ENCODE measurements around the gene ADK.

ADK gene

GRCh38 chr10:74371696-74372095 is 220.7 kb downstream of the ADK start:
- Histone ChIP-seq H3K27ac (no peak overlapping the region), H3K4me3 (no peak overlapping the region)
- TF ChIP-seq, protein P1, sequence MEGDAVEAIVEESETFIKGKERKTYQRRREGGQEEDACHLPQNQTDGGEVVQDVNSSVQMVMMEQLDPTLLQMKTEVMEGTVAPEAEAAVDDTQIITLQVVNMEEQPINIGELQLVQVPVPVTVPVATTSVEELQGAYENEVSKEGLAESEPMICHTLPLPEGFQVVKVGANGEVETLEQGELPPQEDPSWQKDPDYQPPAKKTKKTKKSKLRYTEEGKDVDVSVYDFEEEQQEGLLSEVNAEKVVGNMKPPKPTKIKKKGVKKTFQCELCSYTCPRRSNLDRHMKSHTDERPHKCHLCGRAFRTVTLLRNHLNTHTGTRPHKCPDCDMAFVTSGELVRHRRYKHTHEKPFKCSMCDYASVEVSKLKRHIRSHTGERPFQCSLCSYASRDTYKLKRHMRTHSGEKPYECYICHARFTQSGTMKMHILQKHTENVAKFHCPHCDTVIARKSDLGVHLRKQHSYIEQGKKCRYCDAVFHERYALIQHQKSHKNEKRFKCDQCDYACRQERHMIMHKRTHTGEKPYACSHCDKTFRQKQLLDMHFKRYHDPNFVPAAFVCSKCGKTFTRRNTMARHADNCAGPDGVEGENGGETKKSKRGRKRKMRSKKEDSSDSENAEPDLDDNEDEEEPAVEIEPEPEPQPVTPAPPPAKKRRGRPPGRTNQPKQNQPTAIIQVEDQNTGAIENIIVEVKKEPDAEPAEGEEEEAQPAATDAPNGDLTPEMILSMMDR (IDR thresholded peaks at IDR 0.05), result no peak
- no peak for DNase-seq (ENCODE audit: low spot score)

DNA sequence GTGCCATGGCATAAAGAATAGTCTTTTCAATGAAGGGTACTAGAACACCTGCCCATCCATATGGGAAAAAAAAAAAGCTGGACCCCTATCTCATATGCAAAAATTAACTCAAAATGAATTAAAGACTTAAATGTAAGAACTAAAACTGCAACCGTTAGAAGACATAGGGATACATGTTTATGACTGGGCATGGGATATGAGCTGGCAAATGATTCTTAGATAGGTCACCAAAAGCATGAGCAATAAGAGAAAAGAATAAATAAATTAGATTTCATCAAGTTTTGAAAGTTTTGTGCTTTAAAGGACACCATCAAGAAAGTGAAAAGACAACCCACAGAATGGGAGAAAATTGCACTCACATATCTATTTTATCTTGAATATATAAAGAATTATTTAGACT is 222.0 kb downstream of the ADK start:
- DNase-seq (ENCODE audit: low spot score), result no peak
- Histone ChIP-seq H3K4me3 (no peak overlapping the region), H3K27ac (no peak overlapping the region)
- TF ChIP-seq, protein P1 (IDR thresholded peaks at IDR 0.05), result no peak

- TF ChIP-seq, protein P1 (IDR thresholded peaks at IDR 0.05), result no peak
- H3K27ac ChIP-seq, result no peak overlapping the region
- no peak for DNase-seq (ENCODE audit: low spot score)
- H3K4me3 ChIP-seq, result no peak overlapping the region
These were observed 226.5 kb downstream of the ADK start for GRCh38 chr10:74377476-74377875.

DNA sequence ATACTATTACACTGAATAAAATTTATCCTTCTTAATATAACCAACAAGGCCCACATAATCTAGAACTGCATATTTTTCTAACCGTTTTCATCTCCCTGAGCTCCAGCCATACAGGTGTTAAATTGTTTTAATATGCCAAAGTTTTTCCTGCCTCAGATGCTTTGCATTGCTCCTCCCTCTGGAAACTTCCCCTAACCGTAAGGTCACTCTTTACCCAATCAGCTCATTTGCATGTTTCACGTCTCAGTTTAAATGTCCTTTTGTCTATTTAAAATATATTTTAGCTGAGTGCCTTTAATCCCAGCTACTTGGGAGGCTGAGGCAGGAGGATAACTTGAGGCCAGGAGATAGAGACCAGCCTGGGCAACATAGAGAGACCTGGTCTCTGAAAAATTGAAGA is 228.5 kb downstream of the ADK start:
- Histone ChIP-seq H3K4me3 (no peak overlapping the region), H3K27ac (no peak overlapping the region)
- DNase-seq (ENCODE audit: low spot score), result no peak
- TF ChIP-seq, protein P1 (IDR thresholded peaks at IDR 0.05), result no peak

GRCh38 chr10:74380795-74381194 is 229.8 kb downstream of the ADK start:
- TF ChIP-seq, protein P1 (IDR thresholded peaks at IDR 0.05), result no peak
- H3K27ac ChIP-seq, result no peak overlapping the region
- no peak overlapping the region for H3K4me3 ChIP-seq
- no peak for DNase-seq (ENCODE audit: low spot score)

- TF ChIP-seq, protein P1 (IDR thresholded peaks at IDR 0.05), result no peak
- DNase-seq (ENCODE audit: low spot score), result no peak
- no peak overlapping the region for H3K27ac ChIP-seq
- H3K4me3 ChIP-seq, result no peak overlapping the region
These were observed 230.4 kb downstream of the ADK start for GRCh38 chr10:74381291-74381853.

- H3K27ac ChIP-seq, result no peak overlapping the region
- no peak overlapping the region for H3K4me3 ChIP-seq
- no peak for DNase-seq (ENCODE audit: low spot score)
- TF ChIP-seq, protein P1 (IDR thresholded peaks at IDR 0.05), result no peak
These were observed 231.6 kb downstream of the ADK start for GRCh38 chr10:74382663-74383062.

Data from coronary artery (tissue), 2 donors.